H9 (cell line): ENCODE results near the gene CAMTA1. TPM values are rescaled to one million over a fixed set of nuclear protein-coding genes. Genes with fewer than 3 reads are reported as not detected.

ENCODE experiments used
- DNase-seq: peaks from one replicate; pipeline ENCODE4 v3.0.0-alpha.2; 2017
- H2AFZ ChIP-seq: one replicate; pipeline ENCODE4 v1.6.1; 2013; ENCODE audit warnings: mild to moderate bottlenecking, low read length, control low read depth, moderate library complexity
- H2AK5ac ChIP-seq: 2 replicates; pipeline ENCODE4 v1.6.1; 2013; ENCODE audit warnings: low read length, control low read depth, mixed read lengths; ENCODE audit not compliant: insufficient read length
- H2BK120ac ChIP-seq: one replicate; pipeline ENCODE4 v1.6.1; 2013; ENCODE audit warnings: low read depth, mild to moderate bottlenecking, low read length, control low read depth, inconsistent platforms; ENCODE audit not compliant: poor library complexity, severe bottlenecking
- H2BK12ac ChIP-seq: 2 replicates; pipeline ENCODE4 v1.6.1; 2013; ENCODE audit warnings: low read length, control low read depth, mixed read lengths, low read depth; ENCODE audit not compliant: insufficient read length
- H2BK15ac ChIP-seq: 2 replicates; pipeline ENCODE4 v1.6.1; 2013; ENCODE audit warnings: low read depth, low read length, control low read depth
- H2BK20ac ChIP-seq: one replicate; pipeline ENCODE4 v1.6.1; 2013; ENCODE audit warnings: low read depth, mild to moderate bottlenecking, low read length, control low read depth, inconsistent platforms; ENCODE audit not compliant: poor library complexity, severe bottlenecking
- H2BK5ac ChIP-seq: 2 replicates; pipeline ENCODE4 v1.6.1; 2013; ENCODE audit warnings: low read length, control low read depth, mixed read lengths; ENCODE audit not compliant: insufficient read length
- H3K14ac ChIP-seq: 2 replicates; pipeline ENCODE4 v1.6.1; 2013; ENCODE audit warnings: low read length, control low read depth; ENCODE audit not compliant: insufficient read depth
- H3K18ac ChIP-seq: 2 replicates; pipeline ENCODE4 v1.6.1; 2013; ENCODE audit warnings: low read depth, mild to moderate bottlenecking, mixed read lengths, low read length, control low read depth; ENCODE audit not compliant: insufficient read length
- H3K23ac ChIP-seq: 2 replicates; pipeline ENCODE4 v1.6.1; 2013; ENCODE audit warnings: low read length, control low read depth, mixed read lengths, low read depth; ENCODE audit not compliant: insufficient read length
- H3K23me2 ChIP-seq: 2 replicates; pipeline ENCODE4 v1.6.1; 2013; ENCODE audit warnings: low read depth, mild to moderate bottlenecking, mixed read lengths, low read length, control low read depth; ENCODE audit not compliant: insufficient read length, poor library complexity, severe bottlenecking
- H3K27ac ChIP-seq: 2 replicates; pipeline ENCODE4 v1.5.1; 2013; ENCODE audit warnings: low read length, control low read depth, mixed read lengths, low read depth; ENCODE audit not compliant: insufficient read length
- H3K27me3 ChIP-seq: 2 replicates; pipeline ENCODE4 v1.6.1; 2013; ENCODE audit warnings: low read length, control low read depth, inconsistent platforms; ENCODE audit not compliant: insufficient read depth
- H3K4ac ChIP-seq: 2 replicates; pipeline ENCODE4 v1.6.1; 2013; ENCODE audit warnings: low read depth, mild to moderate bottlenecking, control low read depth, inconsistent platforms, low read length, moderate library complexity
- H3K4me1 ChIP-seq: 2 replicates; pipeline ENCODE4 v1.6.1; 2013; ENCODE audit warnings: low read length, control low read depth, inconsistent platforms; ENCODE audit not compliant: insufficient read depth
- H3K4me2 ChIP-seq: 2 replicates; pipeline ENCODE4 v1.6.1; 2013; ENCODE audit warnings: low read length, control low read depth, mixed read lengths; ENCODE audit not compliant: insufficient read length, insufficient read depth
- H3K56ac ChIP-seq: 2 replicates; pipeline ENCODE4 v1.6.1; 2013; ENCODE audit warnings: low read depth, mild to moderate bottlenecking, mixed read lengths, low read length, control low read depth; ENCODE audit not compliant: insufficient read length
- H3K79me1 ChIP-seq: 2 replicates; pipeline ENCODE4 v1.6.1; 2013; ENCODE audit warnings: low read depth, mild to moderate bottlenecking, moderate library complexity, low read length, control low read depth, inconsistent platforms; ENCODE audit not compliant: insufficient read depth, poor library complexity, severe bottlenecking
- H3K79me2 ChIP-seq: 2 replicates; pipeline ENCODE4 v1.6.1; 2013; ENCODE audit warnings: low read length, control low read depth, inconsistent platforms; ENCODE audit not compliant: insufficient read depth
- H3K9ac ChIP-seq: 2 replicates; pipeline ENCODE4 v1.6.1; 2013; ENCODE audit warnings: low read length, control low read depth, mixed read lengths; ENCODE audit not compliant: insufficient read length; ENCODE audit errors: extremely low read depth
- H3K9me3 ChIP-seq: one replicate; pipeline ENCODE4 v1.6.1; 2013; ENCODE audit warnings: low read depth, low read length, inconsistent platforms; ENCODE audit not compliant: control insufficient read depth
- H3T11ph ChIP-seq: one replicate; pipeline ENCODE4 v1.6.1; 2013; ENCODE audit warnings: mild to moderate bottlenecking, low read length, control low read depth, inconsistent platforms
- H4K20me1 ChIP-seq: one replicate; pipeline ENCODE4 v1.6.1; 2013; ENCODE audit not compliant: control insufficient read depth, insufficient read length, insufficient read depth
- H4K5ac ChIP-seq: 2 replicates; pipeline ENCODE4 v1.6.1; 2013; ENCODE audit warnings: low read depth, mild to moderate bottlenecking, mixed read lengths, low read length, control low read depth; ENCODE audit not compliant: insufficient read length
- H4K8ac ChIP-seq: replicated peaks from 2 replicates; pipeline ENCODE4 v1.6.1; 2013; ENCODE audit warnings: low read length, control low read depth, mixed read lengths, low read depth; ENCODE audit not compliant: insufficient read length
- H4K91ac ChIP-seq: 2 replicates; pipeline ENCODE4 v1.6.1; 2013; ENCODE audit warnings: low read depth, mild to moderate bottlenecking, moderate library complexity, mixed read lengths, low read length, control low read depth; ENCODE audit not compliant: insufficient read length
- H3K27ac Mint-ChIP-seq, 3 experiments: 2 replicates in 2 of 3; 3 replicates in 1 of 3; pipeline ENCODE4 v1.8.0; 2020 to 2021; ENCODE audit warnings: mixed read lengths in 3 of 3, mild to moderate bottlenecking in 1 of 3, moderate library complexity in 1 of 3
- H3K27me3 Mint-ChIP-seq: 2 replicates; pipeline ENCODE4 v1.8.0; 2021; ENCODE audit warnings: low read depth, mild to moderate bottlenecking, moderate library complexity, mixed read lengths
- H3K36me3 Mint-ChIP-seq, 3 experiments: 2 replicates in 2 of 3; 3 replicates in 1 of 3; pipeline ENCODE4 v1.8.0; 2020 to 2021; ENCODE audit warnings: low read depth in 3 of 3, mixed read lengths in 3 of 3; ENCODE audit not compliant: insufficient read depth in 1 of 3
- H3K4me1 Mint-ChIP-seq, 2 experiments: 2 replicates each; pipeline ENCODE4 v1.8.0; 2020; ENCODE audit warnings: mixed read lengths in 2 of 2
- H3K4me3 Mint-ChIP-seq, 2 experiments: 2 replicates in 1 of 2; 3 replicates in 1 of 2; pipeline ENCODE4 v1.8.0; 2020 to 2021; ENCODE audit warnings: mild to moderate bottlenecking in 2 of 2, mixed read lengths in 2 of 2, moderate library complexity in 1 of 2
- H3K9me3 Mint-ChIP-seq, 2 experiments: 2 replicates in 1 of 2; 3 replicates in 1 of 2; pipeline ENCODE4 v1.8.0; 2020; ENCODE audit warnings: mild to moderate bottlenecking in 2 of 2, mixed read lengths in 2 of 2, moderate library complexity in 1 of 2
- CTCF ChIP-seq: fragments of 200-600 bp; sonication (generic); conservative IDR thresholded peaks from 3 replicates; pipeline ENCODE4 v1.8.0; 2021; ENCODE audit warnings: antibody characterized with exemption, mild to moderate bottlenecking
- WGBS: extraction: QIAGEN DNeasy Blood & Tissue Kit; methylation state at CpG from one replicate; pipeline ENCODE4 v1.1.7; 2013; ENCODE audit warnings: missing lambda C conversion rate, low lambda C conversion rate, mixed read lengths; ENCODE audit not compliant: insufficient read length; ENCODE audit errors: extremely low coverage; 5-methylcytosine and 5-hydroxymethylcytosine counted together
- total RNA-seq: library from RNA; stranded (reverse); gene quantifications from 2 replicates; pipeline ENCODE4 v1.2.1, GENCODE V29; 2021

CAMTA1 gene
- total RNA-seq, 1 experiment from 2014 or later = 115 TPM

GRCh38 chr1:7355646-7356045 lies 570.4 kb downstream of the CAMTA1 start:
- Histone ChIP-seq H3K23ac (no peak overlapping the region), H3K4me1 (no peaks in the 10 kb centered on the region), H3T11ph (no peak overlapping the region), H3K27ac (no peak overlapping the region), H2AK5ac (no peak overlapping the region), H3K27me3 (no peaks in the 10 kb centered on the region), H3K79me1 (no peaks in the 10 kb centered on the region), H4K5ac (no peak overlapping the region), H3K9me3 (no peaks in the 10 kb centered on the region), H2BK15ac (no peak overlapping the region), H3K18ac (no peak overlapping the region), H3K14ac (no peak overlapping the region), H3K56ac (no peak overlapping the region), H4K20me1 (no peaks in the 10 kb centered on the region), H3K4ac (no peak overlapping the region; the same call in 1 of the 2 replicates), H3K9ac (no peak overlapping the region), H2BK5ac (no peak overlapping the region), H2BK120ac (no peak overlapping the region), H4K8ac (no peak overlapping the region), H3K4me2 (no peak overlapping the region), H4K91ac (no peak overlapping the region), H3K23me2 (no peaks in the 10 kb centered on the region), H3K79me2 (no peaks in the 10 kb centered on the region), H2BK20ac (no peak overlapping the region), H2AFZ (no peak overlapping the region), H2BK12ac (no peak overlapping the region)
- TF ChIP-seq CTCF = no peak
- WGBS = no CpG with 5 or more reads among the region's 2 CpGs
- no peaks in the 10 kb centered on the region for H3K36me3 Mint-ChIP-seq
- no peak overlapping the region for H3K4me3 Mint-ChIP-seq
- no peak overlapping the region for H3K27ac Mint-ChIP-seq
- H3K4me1 Mint-ChIP-seq = peaks cover 0 to 3% of the 10 kb centered on the region in 2 experiments; a peak in 1 of 4 replicates
- no peaks in the 10 kb centered on the region; a peak in 1 of 5 replicates for H3K9me3 Mint-ChIP-seq
- no peaks in the 10 kb centered on the region; the same call in 1 of the 2 replicates for H3K27me3 Mint-ChIP-seq
- no peak for DNase-seq
